Small intestine (tissue), 16 donors: ENCODE results near the gene OR13C2. TPM values are rescaled to one million over a fixed set of nuclear protein-coding genes. Genes with fewer than 3 reads are reported as not detected.
"Not testable (repeated sequence)": the region's sequence is repeated elsewhere in the genome, so short reads cannot be mapped to it uniquely, and the experiment has no call there.

Experiments used
- DNase-seq, 2 donors: peaks; one replicate each; pipeline versions ENCODE4 v3.0.0 to v3.0.0-alpha.2; 2013
- FAIRE-seq: peaks from 2 replicates; lab custom pipeline; 2012; peaks lifted over from hg19 to GRCh38; lab: Jason Lieb, UNC
- H3K27ac ChIP-seq, 3 donors: one replicate each; pipeline ENCODE4 v1.5.1; 2013; ENCODE audit warnings: low read length in 2 of 3, mild to moderate bottlenecking in 2 of 3, control low read depth in 1 of 3, inconsistent platforms in 1 of 3, low read depth in 1 of 3, moderate library complexity in 1 of 3
- H3K27me3 ChIP-seq, 3 donors: one replicate each; pipeline ENCODE4 v1.6.1; 2013; ENCODE audit warnings: low read length in 3 of 3, inconsistent platforms in 1 of 3; ENCODE audit not compliant: control insufficient read depth in 3 of 3, insufficient read depth in 3 of 3
- H3K36me3 ChIP-seq, 3 donors: one replicate each; pipeline ENCODE4 v1.6.1; 2013; ENCODE audit warnings: low read length in 3 of 3, inconsistent platforms in 1 of 3, low read depth in 1 of 3, mild to moderate bottlenecking in 1 of 3, moderate library complexity in 1 of 3; ENCODE audit not compliant: control insufficient read depth in 3 of 3, insufficient read depth in 2 of 3
- H3K4me1 ChIP-seq, 3 donors: one replicate each; pipeline ENCODE4 v1.6.1; 2013; ENCODE audit warnings: low read length in 2 of 3, inconsistent platforms in 1 of 3, low read depth in 1 of 3, mild to moderate bottlenecking in 1 of 3, moderate library complexity in 1 of 3; ENCODE audit not compliant: control insufficient read depth in 3 of 3, insufficient read depth in 2 of 3
- H3K4me3 ChIP-seq, 3 donors: one replicate each; pipeline ENCODE4 v1.5.1; 2013; ENCODE audit warnings: low read length in 3 of 3, control low read depth in 1 of 3, inconsistent platforms in 1 of 3, low read depth in 1 of 3, mild to moderate bottlenecking in 1 of 3, moderate library complexity in 1 of 3
- H3K9me3 ChIP-seq, 2 donors: one replicate each; pipeline ENCODE4 v1.6.1; 2013; ENCODE audit warnings: low read depth in 1 of 2, low read length in 1 of 2; ENCODE audit not compliant: control insufficient read depth in 2 of 2, insufficient read depth in 1 of 2
- WGBS, 3 donors: extraction: QIAGEN DNeasy Blood & Tissue Kit; methylation state at CpG; one replicate each; pipeline ENCODE4 v1.1.7; 2013; 5-methylcytosine and 5-hydroxymethylcytosine counted together
- long read RNA-seq, 10 donors: transcript quantifications; one replicate each; lab custom pipeline, GENCODE V29; 2026
- polyA plus RNA-seq, 4 donors: library from polyadenylated mRNA; stranded (reverse) in 3 of 4; unstranded in 1 of 4; fragments of 200-250 nt in 3 of 4; fragments of 120-200 nt in 1 of 4; gene quantifications; one replicate each; pipeline versions ENCODE4 v1.2.1 to v1.2.3, GENCODE V29; 2013
- donor health status: healthy with polysubstance abuse.
- donor health status: control.
- donor health status: control.
- donor health status: Bipolar disorder and iron deficiency.
- donor health status: healthy.

Gene OR13C2
- not detected for polyA plus RNA-seq
- long read RNA-seq, donor 1 = 0 reads
- long read RNA-seq, donor 2 = 0 reads
- long read RNA-seq, donor 3 = 0 reads
- long read RNA-seq, donor 4 = 0 reads
- long read RNA-seq, donor 5 = 0 reads
- long read RNA-seq, donor 6 = 0 reads
- long read RNA-seq, donor 7, partial matches to known transcripts = 0 of 2 reads
- long read RNA-seq, donor 7, other reads (novel, unspliced or antisense) = 0 of 2 reads
- long read RNA-seq, donor 8 = 0 reads
- long read RNA-seq, donor 9 = 0 reads
- long read RNA-seq, donor 10 = 0 reads

- not testable (repeated sequence) for H3K4me3 ChIP-seq, FAIRE-seq, H3K9me3 ChIP-seq, DNase-seq, H3K36me3 ChIP-seq, H3K4me1 ChIP-seq, H3K27me3 ChIP-seq, H3K27ac ChIP-seq
- WGBS, 3 donors = 43 to 50% (median 50%) methylated on average over 1 of the region's 1 CpG
Observed at GRCh38 chr9:104605527-104605926, at the start of gene OR13C2. TSS of gene OR13C2 (minus strand) at chr9:104605627. CDS start at chr9:104605627, 0 bp downstream.

DNA sequence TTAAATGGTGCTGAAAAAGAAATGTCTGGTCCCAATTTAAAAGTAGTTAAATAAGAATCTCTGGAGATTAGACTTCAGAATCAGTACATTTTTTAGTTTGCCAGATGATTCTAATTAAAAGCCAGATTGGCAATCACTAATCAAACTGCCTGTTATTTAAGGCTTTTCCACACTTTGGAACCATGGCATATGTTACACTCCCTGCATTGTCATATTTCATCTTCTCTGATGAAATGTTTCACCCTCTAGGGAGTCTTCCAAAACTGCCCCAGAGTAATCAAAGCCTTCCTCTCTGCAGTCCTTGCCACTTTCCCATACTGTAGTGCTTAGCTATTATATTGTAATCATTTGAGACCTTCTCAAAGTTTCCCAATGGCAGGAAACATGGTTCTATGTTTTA, 30.0 kb upstream of the OR13C2 start:
- no peak overlapping the region for H3K4me3 ChIP-seq
- FAIRE-seq = no peak
- H3K27ac ChIP-seq = no peak overlapping the region
- DNase-seq = no peak
- H3K27me3 ChIP-seq = no peaks in the 10 kb centered on the region
- peaks cover 0 to 21% of the 10 kb centered on the region in 2 donors for H3K9me3 ChIP-seq
- H3K4me1 ChIP-seq = no peaks in the 10 kb centered on the region
- H3K36me3 ChIP-seq = no peaks in the 10 kb centered on the region

DNA sequence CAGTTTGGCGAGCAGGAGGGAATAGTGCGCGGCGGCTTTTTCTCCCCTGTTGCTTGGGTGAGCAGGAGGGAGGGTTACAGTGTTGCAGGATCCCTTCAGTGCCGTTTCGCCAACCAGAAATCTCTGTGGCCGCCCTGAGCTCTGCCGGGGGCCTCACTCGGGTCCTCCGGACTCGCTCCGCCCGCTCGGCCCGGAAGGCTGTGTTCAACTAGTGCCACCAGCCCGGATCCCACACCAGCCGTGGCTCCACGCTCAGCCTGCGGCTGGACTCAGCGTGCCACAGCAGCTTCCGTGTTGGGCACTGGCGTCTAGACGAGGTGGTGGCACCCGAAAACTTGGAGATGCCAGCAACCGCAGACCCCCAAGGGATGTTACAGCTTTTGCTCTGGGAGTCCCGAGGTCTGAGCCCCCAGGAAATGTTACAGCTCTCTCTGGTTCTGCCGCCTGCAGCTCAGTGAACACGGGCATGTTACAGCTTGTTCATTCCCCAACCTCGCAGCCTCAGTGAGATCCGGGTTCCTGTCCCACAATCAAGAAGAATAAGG, 28.6 kb upstream of the OR13C2 start:
- no peaks in the 10 kb centered on the region for H3K27me3 ChIP-seq
- peaks cover 0 to 21% of the 10 kb centered on the region in 2 donors for H3K9me3 ChIP-seq
- 93 to 95% (median 94%) methylated on average over 30 of the region's 30 CpGs for WGBS, 3 donors
- H3K27ac ChIP-seq = no peak overlapping the region
- H3K4me1 ChIP-seq = no peaks in the 10 kb centered on the region
- H3K4me3 ChIP-seq = no peak overlapping the region
- DNase-seq (no peak), FAIRE-seq (no peak)
- no peaks in the 10 kb centered on the region for H3K36me3 ChIP-seq

GRCh38 chr9:104625964-104626363, 20.5 kb upstream of the OR13C2 start:
- not testable (repeated sequence) for H3K27ac ChIP-seq, DNase-seq, H3K9me3 ChIP-seq, H3K36me3 ChIP-seq, H3K4me1 ChIP-seq, FAIRE-seq, H3K4me3 ChIP-seq, H3K27me3 ChIP-seq

DNA sequence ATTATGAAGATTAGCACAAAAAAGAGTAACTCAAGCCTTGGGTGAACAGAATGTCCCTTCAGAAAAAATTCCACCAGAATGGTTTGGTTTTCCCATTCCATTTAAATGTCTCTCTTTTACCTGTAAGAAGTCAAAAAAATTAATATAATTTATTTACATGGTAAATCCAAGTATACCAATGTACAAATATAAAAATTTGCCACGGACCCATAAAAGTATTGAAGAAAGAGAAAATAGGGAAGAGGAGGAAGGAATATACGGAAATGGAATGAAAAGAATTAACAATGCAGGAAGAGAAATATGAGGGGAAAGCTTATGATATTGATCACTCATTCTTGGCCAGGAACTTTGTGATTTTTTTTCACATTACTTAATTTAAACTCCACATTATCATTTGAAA, 12.7 kb upstream of the OR13C2 start, which contains the start of gene OR13C9:
TSS of gene OR13C9 (minus strand) at position 101 of the 400 bp plus-strand sequence. CDS start at position 101, 0 bp downstream.
- Histone ChIP-seq H3K4me3 (no peak within 1 kb of the TSS), H3K36me3 (no peaks in the 10 kb centered on the region), H3K4me1 (no peaks in the 10 kb centered on the region), H3K27ac (no peak within 1 kb of the TSS), H3K27me3 (no peaks in the 10 kb centered on the region), H3K9me3 (no peaks in the 10 kb centered on the region)
- 66 to 82% (median 74%) methylated on average over 2 of the region's 2 CpGs for WGBS, 3 donors
- FAIRE-seq (no peak), DNase-seq (no peak)

- H3K27ac ChIP-seq = no peak overlapping the region
- FAIRE-seq = no peak
- no peak overlapping the region for H3K4me3 ChIP-seq
- H3K9me3 ChIP-seq = no peaks in the 10 kb centered on the region
- no peaks in the 10 kb centered on the region for H3K4me1 ChIP-seq
- H3K27me3 ChIP-seq = no peaks in the 10 kb centered on the region
- no peak for DNase-seq
- H3K36me3 ChIP-seq = no peaks in the 10 kb centered on the region
Observed at GRCh38 chr9:104617418-104617817, 12.0 kb upstream of the OR13C2 start.

GRCh38 chr9:104611213-104611612, 5.8 kb upstream of the OR13C2 start:
- H3K4me3 ChIP-seq = no peak overlapping the region
- no peaks in the 10 kb centered on the region for H3K4me1 ChIP-seq
- no peak for FAIRE-seq
- H3K27me3 ChIP-seq = no peaks in the 10 kb centered on the region
- no peak for DNase-seq
- no peaks in the 10 kb centered on the region for H3K36me3 ChIP-seq
- WGBS, 3 donors = 33 to 79% (median 59%) methylated on average over 2 of the region's 2 CpGs
- no peaks in the 10 kb centered on the region for H3K9me3 ChIP-seq
- no peak overlapping the region for H3K27ac ChIP-seq

DNA sequence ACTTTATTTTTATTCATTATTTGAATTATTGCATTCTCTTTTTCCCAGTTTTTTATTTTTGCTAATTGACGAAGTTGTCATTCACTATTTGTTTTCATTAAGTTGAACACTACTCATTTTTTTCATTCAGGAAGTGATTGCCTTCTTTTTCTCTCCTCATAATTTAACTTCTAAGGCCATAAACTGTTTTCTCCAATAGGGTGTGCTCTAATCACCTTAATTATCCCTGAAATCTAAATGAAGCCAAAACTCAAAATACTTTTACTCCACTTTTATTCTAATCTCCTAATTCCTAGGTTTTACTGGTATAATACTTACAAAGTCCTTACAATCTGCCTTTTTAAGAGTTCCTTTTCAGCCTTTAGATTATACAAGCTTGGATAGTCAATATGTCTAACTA, 2.9 kb upstream of the OR13C2 start:
- no peaks in the 10 kb centered on the region for H3K36me3 ChIP-seq
- H3K4me1 ChIP-seq = no peaks in the 10 kb centered on the region
- DNase-seq (no peak), FAIRE-seq (no peak)
- H3K27ac ChIP-seq = no peak overlapping the region
- H3K27me3 ChIP-seq = no peaks in the 10 kb centered on the region
- no peak overlapping the region for H3K4me3 ChIP-seq
- WGBS, 3 donors = 26 to 42% (median 39%) methylated on average over 1 of the region's 1 CpG
- no peaks in the 10 kb centered on the region for H3K9me3 ChIP-seq

DNA sequence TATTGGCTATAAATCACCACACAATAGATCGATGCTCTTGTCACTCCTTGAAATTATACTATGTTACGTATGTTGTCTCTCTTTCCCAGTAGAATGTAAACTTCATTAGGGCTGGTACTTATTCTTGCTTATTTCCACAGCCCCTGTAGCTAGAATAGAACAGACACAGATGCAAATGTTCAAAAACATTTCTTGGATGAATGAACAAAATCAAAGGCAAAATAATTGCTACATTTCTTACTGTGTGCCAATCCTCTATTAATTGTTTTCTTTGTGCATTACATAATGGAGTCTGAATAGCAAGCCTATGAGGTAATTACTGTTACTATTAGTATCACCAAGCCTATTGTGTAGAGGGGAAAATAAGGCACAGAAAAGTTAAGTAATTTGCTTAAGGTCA, 725 bp upstream of the OR13C2 start:
- DNase-seq = no peak
- H3K36me3 ChIP-seq = no peaks in the 10 kb centered on the region
- H3K4me3 ChIP-seq = no peak overlapping the region
- H3K9me3 ChIP-seq = no peaks in the 10 kb centered on the region
- H3K27me3 ChIP-seq = no peaks in the 10 kb centered on the region
- H3K27ac ChIP-seq = no peak overlapping the region
- H3K4me1 ChIP-seq = no peaks in the 10 kb centered on the region
- 69 to 81% (median 72%) methylated on average over 2 of the region's 2 CpGs for WGBS, 3 donors
- FAIRE-seq = no peak
